ENCODE results near the gene GABRG3. TPM values are rescaled to one million over a fixed set of nuclear protein-coding genes. Genes with fewer than 3 reads are reported as not detected.

Gene GABRG3
- total RNA-seq, 1 experiment from 2014 or later = not detected

DNA sequence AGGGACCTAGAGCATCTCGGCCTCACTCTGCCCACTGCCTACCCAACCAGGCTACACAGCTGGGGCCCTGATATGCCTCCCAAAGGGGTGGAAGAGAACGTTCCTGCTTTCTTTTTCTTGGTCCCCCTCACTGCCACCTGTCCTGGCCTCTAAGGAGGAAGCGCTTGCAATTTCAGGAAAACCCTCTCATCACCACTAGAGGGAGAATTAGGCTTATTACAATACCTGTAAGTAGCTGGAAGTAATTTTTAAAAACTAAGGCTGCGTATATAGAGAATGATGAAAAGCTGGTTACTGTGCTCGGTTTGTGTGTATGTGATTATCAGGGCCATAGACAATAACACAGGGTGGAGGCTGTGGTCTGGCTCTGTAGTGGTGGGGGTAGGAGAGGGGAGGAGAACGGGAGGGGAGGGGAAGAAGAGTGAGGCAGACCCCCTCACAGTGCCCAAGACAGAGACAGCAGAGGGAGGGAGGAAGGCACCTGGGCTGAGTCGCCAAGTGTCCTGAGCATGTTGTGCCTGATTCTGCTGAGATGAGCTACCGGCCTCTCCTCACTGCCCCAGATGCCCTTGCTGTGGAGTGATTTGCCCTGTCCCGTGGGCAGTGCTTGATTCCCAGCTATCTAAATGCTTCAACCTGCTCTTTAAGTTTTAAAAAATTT is 3.3 kb downstream of the GABRG3 start:
- intact Hi-C loops (cut with micrococcal nuclease) = no loop called here
- H3K79me2 ChIP-seq (ENCODE audit: insufficient read depth, low read length) = no peaks in the 10 kb centered on the region
- BruUV-seq (replicated peaks) = no TSS peak

DNA sequence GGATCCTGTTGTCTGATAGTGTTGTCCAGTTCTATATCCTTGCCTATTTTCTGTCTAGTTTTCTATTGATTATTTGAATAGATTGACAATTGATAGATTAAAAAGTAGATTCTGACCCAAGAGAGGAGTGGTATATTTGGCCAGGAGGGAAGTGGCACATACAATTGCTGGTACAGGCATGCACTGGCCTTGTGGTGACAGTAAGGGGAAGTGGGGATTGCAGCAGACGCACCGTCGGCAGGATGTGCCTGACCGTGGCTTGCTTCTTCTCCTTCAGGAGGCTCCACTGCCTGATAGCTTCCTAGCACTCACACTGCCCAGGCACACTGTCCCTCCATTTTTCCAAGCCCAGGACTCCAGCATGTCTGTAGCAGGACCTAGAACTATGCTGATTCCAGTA is 10.5 kb downstream of the GABRG3 start:
- DNase-seq (ENCODE audit: low read depth, low spot score) (no peak), ATAC-seq (no peak)
- ChIA-PET POLR2A (no interaction called here), CTCF (no interaction called here), RAD21 (ENCODE audit: low non-redundant PET in 1 of 2, low total read pairs in 2 of 2, uncharacterized antibody in 2 of 2, unreplicated experiment in 2 of 2) (no interaction called here)
- peaks cover 0 to 44% of the 10 kb centered on the region in 2 experiments; a peak in 3 of 4 replicates for H3K9me3 ChIP-seq (ENCODE audit: control insufficient read depth in 1 of 2, insufficient read depth in 1 of 2, low read depth in 1 of 2, low read length in 2 of 2)
- no peak overlapping the region for H3K4me2 ChIP-seq (ENCODE audit: low read length)
- no peaks in the 10 kb centered on the region for H3K79me2 ChIP-seq (ENCODE audit: insufficient read depth, low read length)
- H3K36me3 ChIP-seq (ENCODE audit: control insufficient read depth in 1 of 2, insufficient read depth in 2 of 2, low read length in 2 of 2) = no peaks in the 10 kb centered on the region
- no TSS peak for BruUV-seq (replicated peaks)
- H2AFZ ChIP-seq (ENCODE audit: low read depth, low read length, poor library complexity, severe bottlenecking) = no peak overlapping the region
- H4K20me1 ChIP-seq (ENCODE audit: insufficient read depth) = no peaks in the 10 kb centered on the region
- no peak overlapping the region for H3K27ac ChIP-seq (ENCODE audit: low read depth, low read length)
- intact Hi-C loops (cut with micrococcal nuclease) = no loop called here
- H3K4me3 ChIP-seq (replicated peaks in 1 of 2; ENCODE audit: low read depth in 1 of 2, low read length in 2 of 2) = no peak overlapping the region
- H3K9ac ChIP-seq (ENCODE audit: low read length) = no peak overlapping the region
- no peaks in the 10 kb centered on the region for H3K27me3 ChIP-seq (ENCODE audit: insufficient read depth, low read length)
- H3K9me2 ChIP-seq (ENCODE audit: insufficient read depth) = no peaks in the 10 kb centered on the region
- no peaks in the 10 kb centered on the region for H3K4me1 ChIP-seq (ENCODE audit: control insufficient read depth in 1 of 2, insufficient read depth in 2 of 2, low read length in 2 of 2)
- TF ChIP-seq EZH2 (IDR thresholded peaks at IDR 0.05) = no peak
- no peak for TF ChIP-seq JUND (IDR thresholded peaks at IDR 0.05)
- no peak for TF ChIP-seq SIN3A (IDR thresholded peaks at IDR 0.05; ENCODE audit: low read depth)
- TF ChIP-seq, protein P1, sequence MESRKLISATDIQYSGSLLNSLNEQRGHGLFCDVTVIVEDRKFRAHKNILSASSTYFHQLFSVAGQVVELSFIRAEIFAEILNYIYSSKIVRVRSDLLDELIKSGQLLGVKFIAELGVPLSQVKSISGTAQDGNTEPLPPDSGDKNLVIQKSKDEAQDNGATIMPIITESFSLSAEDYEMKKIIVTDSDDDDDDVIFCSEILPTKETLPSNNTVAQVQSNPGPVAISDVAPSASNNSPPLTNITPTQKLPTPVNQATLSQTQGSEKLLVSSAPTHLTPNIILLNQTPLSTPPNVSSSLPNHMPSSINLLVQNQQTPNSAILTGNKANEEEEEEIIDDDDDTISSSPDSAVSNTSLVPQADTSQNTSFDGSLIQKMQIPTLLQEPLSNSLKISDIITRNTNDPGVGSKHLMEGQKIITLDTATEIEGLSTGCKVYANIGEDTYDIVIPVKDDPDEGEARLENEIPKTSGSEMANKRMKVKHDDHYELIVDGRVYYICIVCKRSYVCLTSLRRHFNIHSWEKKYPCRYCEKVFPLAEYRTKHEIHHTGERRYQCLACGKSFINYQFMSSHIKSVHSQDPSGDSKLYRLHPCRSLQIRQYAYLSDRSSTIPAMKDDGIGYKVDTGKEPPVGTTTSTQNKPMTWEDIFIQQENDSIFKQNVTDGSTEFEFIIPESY (IDR thresholded peaks at IDR 0.05; ENCODE audit: extremely low read depth, insufficient replicate concordance, low read length) = no peak
- no peak for TF ChIP-seq RAD21 (IDR thresholded peaks at IDR 0.05; ENCODE audit: low read depth)
- no peak for TF ChIP-seq CEBPB (IDR thresholded peaks at IDR 0.05; ENCODE audit: low read depth)
- no peak for TF ChIP-seq ZNF274 (IDR thresholded peaks at IDR 0.05; ENCODE audit: low read depth, low read length)
- TF ChIP-seq, protein P2, sequence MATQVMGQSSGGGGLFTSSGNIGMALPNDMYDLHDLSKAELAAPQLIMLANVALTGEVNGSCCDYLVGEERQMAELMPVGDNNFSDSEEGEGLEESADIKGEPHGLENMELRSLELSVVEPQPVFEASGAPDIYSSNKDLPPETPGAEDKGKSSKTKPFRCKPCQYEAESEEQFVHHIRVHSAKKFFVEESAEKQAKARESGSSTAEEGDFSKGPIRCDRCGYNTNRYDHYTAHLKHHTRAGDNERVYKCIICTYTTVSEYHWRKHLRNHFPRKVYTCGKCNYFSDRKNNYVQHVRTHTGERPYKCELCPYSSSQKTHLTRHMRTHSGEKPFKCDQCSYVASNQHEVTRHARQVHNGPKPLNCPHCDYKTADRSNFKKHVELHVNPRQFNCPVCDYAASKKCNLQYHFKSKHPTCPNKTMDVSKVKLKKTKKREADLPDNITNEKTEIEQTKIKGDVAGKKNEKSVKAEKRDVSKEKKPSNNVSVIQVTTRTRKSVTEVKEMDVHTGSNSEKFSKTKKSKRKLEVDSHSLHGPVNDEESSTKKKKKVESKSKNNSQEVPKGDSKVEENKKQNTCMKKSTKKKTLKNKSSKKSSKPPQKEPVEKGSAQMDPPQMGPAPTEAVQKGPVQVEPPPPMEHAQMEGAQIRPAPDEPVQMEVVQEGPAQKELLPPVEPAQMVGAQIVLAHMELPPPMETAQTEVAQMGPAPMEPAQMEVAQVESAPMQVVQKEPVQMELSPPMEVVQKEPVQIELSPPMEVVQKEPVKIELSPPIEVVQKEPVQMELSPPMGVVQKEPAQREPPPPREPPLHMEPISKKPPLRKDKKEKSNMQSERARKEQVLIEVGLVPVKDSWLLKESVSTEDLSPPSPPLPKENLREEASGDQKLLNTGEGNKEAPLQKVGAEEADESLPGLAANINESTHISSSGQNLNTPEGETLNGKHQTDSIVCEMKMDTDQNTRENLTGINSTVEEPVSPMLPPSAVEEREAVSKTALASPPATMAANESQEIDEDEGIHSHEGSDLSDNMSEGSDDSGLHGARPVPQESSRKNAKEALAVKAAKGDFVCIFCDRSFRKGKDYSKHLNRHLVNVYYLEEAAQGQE (IDR thresholded peaks at IDR 0.05; ENCODE audit: low read depth) = no peak

More for the DNA sequence above, 3.3 kb downstream of the GABRG3 start:
- no peak for ATAC-seq
- Histone ChIP-seq H3K27ac (ENCODE audit: low read depth, low read length) (no peak overlapping the region), H2AFZ (ENCODE audit: low read depth, low read length, poor library complexity, severe bottlenecking) (no peak overlapping the region), H3K9ac (ENCODE audit: low read length) (no peak overlapping the region), H3K36me3 (ENCODE audit: control insufficient read depth in 1 of 2, insufficient read depth in 2 of 2, low read length in 2 of 2) (no peaks in the 10 kb centered on the region), H4K20me1 (ENCODE audit: insufficient read depth) (no peaks in the 10 kb centered on the region), H3K4me2 (ENCODE audit: low read length) (no peak overlapping the region), H3K4me3 (replicated peaks in 1 of 2; ENCODE audit: low read depth in 1 of 2, low read length in 2 of 2) (no peak overlapping the region), H3K4me1 (ENCODE audit: control insufficient read depth in 1 of 2, insufficient read depth in 2 of 2, low read length in 2 of 2) (no peaks in the 10 kb centered on the region), H3K9me3 (ENCODE audit: control insufficient read depth in 1 of 2, insufficient read depth in 1 of 2, low read depth in 1 of 2, low read length in 2 of 2) (peaks cover 16 to 38% of the 10 kb centered on the region in 2 experiments; a peak in 3 of 4 replicates), H3K27me3 (ENCODE audit: insufficient read depth, low read length) (no peaks in the 10 kb centered on the region), H3K9me2 (ENCODE audit: insufficient read depth) (no peaks in the 10 kb centered on the region)
- RAD21 ChIA-PET (ENCODE audit: low non-redundant PET in 1 of 2, low total read pairs in 2 of 2, uncharacterized antibody in 2 of 2, unreplicated experiment in 2 of 2) = no interaction called here
- POLR2A ChIA-PET = no interaction called here
- TF ChIP-seq ELF1 (IDR thresholded peaks at IDR 0.05; ENCODE audit: borderline replicate concordance, low read depth) = no peak
- TF ChIP-seq, protein P3, sequence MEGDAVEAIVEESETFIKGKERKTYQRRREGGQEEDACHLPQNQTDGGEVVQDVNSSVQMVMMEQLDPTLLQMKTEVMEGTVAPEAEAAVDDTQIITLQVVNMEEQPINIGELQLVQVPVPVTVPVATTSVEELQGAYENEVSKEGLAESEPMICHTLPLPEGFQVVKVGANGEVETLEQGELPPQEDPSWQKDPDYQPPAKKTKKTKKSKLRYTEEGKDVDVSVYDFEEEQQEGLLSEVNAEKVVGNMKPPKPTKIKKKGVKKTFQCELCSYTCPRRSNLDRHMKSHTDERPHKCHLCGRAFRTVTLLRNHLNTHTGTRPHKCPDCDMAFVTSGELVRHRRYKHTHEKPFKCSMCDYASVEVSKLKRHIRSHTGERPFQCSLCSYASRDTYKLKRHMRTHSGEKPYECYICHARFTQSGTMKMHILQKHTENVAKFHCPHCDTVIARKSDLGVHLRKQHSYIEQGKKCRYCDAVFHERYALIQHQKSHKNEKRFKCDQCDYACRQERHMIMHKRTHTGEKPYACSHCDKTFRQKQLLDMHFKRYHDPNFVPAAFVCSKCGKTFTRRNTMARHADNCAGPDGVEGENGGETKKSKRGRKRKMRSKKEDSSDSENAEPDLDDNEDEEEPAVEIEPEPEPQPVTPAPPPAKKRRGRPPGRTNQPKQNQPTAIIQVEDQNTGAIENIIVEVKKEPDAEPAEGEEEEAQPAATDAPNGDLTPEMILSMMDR (IDR thresholded peaks at IDR 0.05 in 2 of 3, conservative IDR thresholded peaks at IDR 0.05 in 1 of 3; ENCODE audit: borderline replicate concordance in 1 of 3, insufficient read depth in 1 of 3, low read depth in 2 of 3, low read length in 2 of 3) = 0 out of 6 replicates have a peak, but pooled peaks of 2 of the 3 experiments have one; percentile 7 to 10
- DNase-seq (ENCODE audit: low read depth, low spot score) = no peak
- CTCF ChIA-PET = no interaction called here

Measured in HCT116 (cell line).